HepG2 (cell line): ENCODE data around the gene PCLO. TPM values are rescaled to one million over a fixed set of nuclear protein-coding genes. Genes with fewer than 3 reads are reported as not detected.
A peak's percentile ranks its signal among the peaks of the same experiment; 100 is the strongest.

Experiments
- ATAC-seq: fragments of 200-7000 bp; cut with Tn5 transposase; 3 replicates; pipeline ENCODE4 v1.9.1; 2020; ENCODE audit warnings: mild to moderate bottlenecking, moderate library complexity
- Bru-seq: library from RNA; stranded (reverse); fragments of 400-500 nt; gene quantifications from one replicate; lab custom pipeline; 2021; lab: Mats Ljungman, UMichigan
- BruChase-seq, 2 experiments: library from RNA; stranded (reverse); fragments of 400-500 nt; gene quantifications; one replicate each; lab custom pipeline; 2021; lab: Mats Ljungman, UMichigan
- BruUV-seq: library from RNA; stranded (reverse); fragments of 400-500 nt; replicated peaks from 2 replicates; lab custom pipeline; 2021; lab: Mats Ljungman, UMichigan
- CTCF ChIA-PET: fragments of 300-600 bp; formaldehyde crosslinking; extraction: SDS; loops from one replicate; lab custom pipeline; 2021; ENCODE audit warnings: low total read pairs, inconsistent platforms, low intra/inter-chr PET ratio; lab: Yijun Ruan, JAX
- POLR2A ChIA-PET: fragments of 350-600 bp; sonication (Branson Sonifier 250); formaldehyde crosslinking; loops from one replicate; lab custom pipeline; 2020; ENCODE audit warnings: antibody characterized with exemption, inconsistent platforms; lab: Yijun Ruan, JAX
- DNase-seq: peaks from one replicate; pipeline ENCODE4 v3.0.0-alpha.2; 2015; ENCODE audit warnings: low spot score
- FAIRE-seq: peaks from 3 replicates; lab custom pipeline; 2011; peaks lifted over from hg19 to GRCh38; lab: Jason Lieb, UNC
- H2AFZ ChIP-seq: one replicate; pipeline ENCODE4 v1.6.1; 2011; ENCODE audit warnings: low read length, inconsistent platforms
- H3K27ac ChIP-seq: fragments of 300-600 bp; 3 replicates; pipeline ENCODE4 v1.8.0; 2011; ENCODE audit warnings: mixed run types, mild to moderate bottlenecking, mixed read lengths, low read length, inconsistent platforms; ENCODE audit not compliant: insufficient read depth; ENCODE audit errors: extremely low read length
- H3K27me3 ChIP-seq, 2 experiments: fragments of 200-600 bp in 1 of 2; 2 replicates in 1 of 2; 3 replicates in 1 of 2; pipeline versions ENCODE4 v1.6.0 to v1.8.0; 2011; ENCODE audit warnings: low read length in 2 of 2, mild to moderate bottlenecking in 2 of 2, moderate library complexity in 2 of 2, inconsistent platforms in 1 of 2; ENCODE audit not compliant: insufficient read depth in 2 of 2, control insufficient read depth in 1 of 2
- H3K36me3 ChIP-seq, 2 experiments: fragments of 200-600 bp in 1 of 2; replicated peaks in 1 of 2; 2 replicates in 1 of 2; 3 replicates in 1 of 2; pipeline versions ENCODE4 v1.5.1 to v1.8.0; 2011; ENCODE audit warnings: low read length in 2 of 2, inconsistent platforms in 1 of 2; ENCODE audit not compliant: insufficient read depth in 2 of 2, control insufficient read depth in 1 of 2
- H3K4me1 ChIP-seq: 2 replicates; pipeline ENCODE4 v1.5.1; 2012; ENCODE audit warnings: low read length, inconsistent platforms; ENCODE audit not compliant: insufficient read depth
- H3K4me2 ChIP-seq: 2 replicates; pipeline ENCODE4 v1.6.0; 2011; ENCODE audit warnings: low read depth, low read length, inconsistent platforms
- H3K4me3 ChIP-seq, 3 experiments: fragments of 200-600 bp in 1 of 3; sonication (generic), shearing (Covaris generic) in 1 of 3; replicated peaks in 1 of 3; 2 replicates each; pipeline ENCODE4 v1.5.1; 2011 to 2016; ENCODE audit warnings: low read length in 3 of 3, inconsistent platforms in 2 of 3, low read depth in 2 of 3, mild to moderate bottlenecking in 2 of 3, control low read depth in 1 of 3, mixed read lengths in 1 of 3; ENCODE audit not compliant: insufficient read depth in 1 of 3
- H3K79me2 ChIP-seq: one replicate; pipeline ENCODE4 v1.6.1; 2011; ENCODE audit warnings: low read length, inconsistent platforms; ENCODE audit not compliant: insufficient read depth
- H3K9ac ChIP-seq: 2 replicates; pipeline ENCODE4 v1.6.0; 2011; ENCODE audit warnings: mild to moderate bottlenecking, low read depth, low read length, inconsistent platforms; ENCODE audit not compliant: insufficient read depth
- H3K9me3 ChIP-seq: 2 replicates; pipeline ENCODE4 v1.5.1; 2012; ENCODE audit warnings: mild to moderate bottlenecking, low read length
- H4K20me1 ChIP-seq: 2 replicates; pipeline ENCODE4 v1.6.0; 2011; ENCODE audit warnings: inconsistent platforms, mild to moderate bottlenecking, low read length, moderate library complexity; ENCODE audit not compliant: insufficient read depth
- LCORL ChIP-seq, 2 experiments: fragments of 450-650 bp in 1 of 2; sonication (generic) in 1 of 2; formaldehyde crosslinking in 1 of 2; IDR thresholded peaks; 2 replicates each; pipeline versions ENCODE4 v1.5.0 to v1.6.1; 2017 to 2020; ENCODE audit warnings: antibody characterized with exemption in 1 of 2, missing genetic modification reagents in 1 of 2
- ZFP41 ChIP-seq: sonication (generic); formaldehyde crosslinking; IDR thresholded peaks from 2 replicates; pipeline ENCODE4 v1.4.0; 2020; ENCODE audit warnings: mild to moderate bottlenecking, missing genetic modification reagents, borderline replicate concordance
- ZNF10 ChIP-seq: sonication (generic); formaldehyde crosslinking; IDR thresholded peaks from 2 replicates; pipeline ENCODE4 v1.4.0; 2020; ENCODE audit warnings: mild to moderate bottlenecking, low read depth, missing genetic modification reagents, borderline replicate concordance
- ZNF678 ChIP-seq: sonication (generic); formaldehyde crosslinking; IDR thresholded peaks from 2 replicates; pipeline ENCODE4 v1.4.0; 2020; ENCODE audit warnings: mild to moderate bottlenecking, missing genetic modification reagents
- ZNF790 ChIP-seq: sonication (generic); formaldehyde crosslinking; IDR thresholded peaks from 2 replicates; pipeline ENCODE4 v1.8.0; 2022; ENCODE audit warnings: missing genetic modification reagents, mild to moderate bottlenecking, borderline replicate concordance
- WGBS: methylation state at CpG from one replicate; pipeline ENCODE4 v1.1.6; 2017; ENCODE audit warnings: low lambda C conversion rate; 5-methylcytosine and 5-hydroxymethylcytosine counted together
- in situ Hi-C: cut with HindIII; loops from 2 replicates; pipeline ENCODE4 v1.10.0; 2017; ENCODE audit warnings: low pct_unique_long_range_greater_than_20kb; ENCODE audit not compliant: extremely low pct_ligation_motif_present
- intact Hi-C: fragments of 100-400 bp; cut with micrococcal nuclease; formaldehyde crosslinking; loops from one replicate; pipeline ENCODE4 v1.10.0; 2022; ENCODE audit not compliant: unreplicated experiment
- long read RNA-seq, 2 experiments: library from RNA in 1 of 2; library from polyadenylated mRNA in 1 of 2; stranded (forward) in 1 of 2; unstranded in 1 of 2; transcript quantifications; one replicate each; pipeline ENCODE4 v2.0.0, GENCODE V29; 2019 to 2022
- polyA minus RNA-seq, 3 experiments: library from RNA; depleted of rRNA, polyadenylated mRNA; stranded (reverse); fragments of >200 nt; gene quantifications; 2 replicates each; pipeline ENCODE4 v1.2.3, GENCODE V29; 2011; ENCODE audit warnings: low replicate concordance in 1 of 3
- polyA plus RNA-seq, 8 experiments: library from polyadenylated mRNA; depleted of rRNA in 3 of 8; stranded (reverse) in 7 of 8; unstranded in 1 of 8; fragments of >200 nt; fragmentation: Illumina TruSeq in 4 of 8; extraction: Trizol in 4 of 8; gene quantifications; 2 replicates each; pipeline versions ENCODE4 v1.2.1 to v1.2.3, GENCODE V29; 2011 to 2016; ENCODE audit warnings: low read depth in 4 of 8, missing spikeins in 1 of 8, mixed read lengths in 1 of 8; ENCODE audit not compliant: insufficient read depth in 1 of 8
- total RNA-seq, 5 experiments: library from RNA; depleted of rRNA; stranded (reverse); fragments of >200 nt; fragmentation: Illumina TruSeq; extraction: Trizol; gene quantifications; 2 replicates each; pipeline ENCODE4 v1.2.3, GENCODE V29; 2016; ENCODE audit warnings: low read depth in 1 of 5
- TF ChIP-seq, protein P1 (sequence below): sonication (generic); formaldehyde crosslinking; IDR thresholded peaks from 2 replicates; pipeline ENCODE4 v1.8.1; 2022; ENCODE audit warnings: mild to moderate bottlenecking, missing genetic modification reagents
- TF ChIP-seq, protein P2 (sequence below): sonication (generic); formaldehyde crosslinking; IDR thresholded peaks from 2 replicates; pipeline ENCODE4 v1.8.1; 2023; ENCODE audit warnings: missing genetic modification reagents, mild to moderate bottlenecking, borderline replicate concordance
- TF ChIP-seq, protein P3 (sequence below), 2 experiments: sonication (generic) in 1 of 2; formaldehyde crosslinking in 1 of 2; IDR thresholded peaks; 2 replicates each; pipeline versions ENCODE4 v1.4.0 to v1.6.1; 2018 to 2020; ENCODE audit warnings: missing genetic modification reagents in 2 of 2, borderline replicate concordance in 1 of 2, low read depth in 1 of 2, mild to moderate bottlenecking in 1 of 2, missing biosample characterization in 1 of 2

The PCLO gene, protein sequence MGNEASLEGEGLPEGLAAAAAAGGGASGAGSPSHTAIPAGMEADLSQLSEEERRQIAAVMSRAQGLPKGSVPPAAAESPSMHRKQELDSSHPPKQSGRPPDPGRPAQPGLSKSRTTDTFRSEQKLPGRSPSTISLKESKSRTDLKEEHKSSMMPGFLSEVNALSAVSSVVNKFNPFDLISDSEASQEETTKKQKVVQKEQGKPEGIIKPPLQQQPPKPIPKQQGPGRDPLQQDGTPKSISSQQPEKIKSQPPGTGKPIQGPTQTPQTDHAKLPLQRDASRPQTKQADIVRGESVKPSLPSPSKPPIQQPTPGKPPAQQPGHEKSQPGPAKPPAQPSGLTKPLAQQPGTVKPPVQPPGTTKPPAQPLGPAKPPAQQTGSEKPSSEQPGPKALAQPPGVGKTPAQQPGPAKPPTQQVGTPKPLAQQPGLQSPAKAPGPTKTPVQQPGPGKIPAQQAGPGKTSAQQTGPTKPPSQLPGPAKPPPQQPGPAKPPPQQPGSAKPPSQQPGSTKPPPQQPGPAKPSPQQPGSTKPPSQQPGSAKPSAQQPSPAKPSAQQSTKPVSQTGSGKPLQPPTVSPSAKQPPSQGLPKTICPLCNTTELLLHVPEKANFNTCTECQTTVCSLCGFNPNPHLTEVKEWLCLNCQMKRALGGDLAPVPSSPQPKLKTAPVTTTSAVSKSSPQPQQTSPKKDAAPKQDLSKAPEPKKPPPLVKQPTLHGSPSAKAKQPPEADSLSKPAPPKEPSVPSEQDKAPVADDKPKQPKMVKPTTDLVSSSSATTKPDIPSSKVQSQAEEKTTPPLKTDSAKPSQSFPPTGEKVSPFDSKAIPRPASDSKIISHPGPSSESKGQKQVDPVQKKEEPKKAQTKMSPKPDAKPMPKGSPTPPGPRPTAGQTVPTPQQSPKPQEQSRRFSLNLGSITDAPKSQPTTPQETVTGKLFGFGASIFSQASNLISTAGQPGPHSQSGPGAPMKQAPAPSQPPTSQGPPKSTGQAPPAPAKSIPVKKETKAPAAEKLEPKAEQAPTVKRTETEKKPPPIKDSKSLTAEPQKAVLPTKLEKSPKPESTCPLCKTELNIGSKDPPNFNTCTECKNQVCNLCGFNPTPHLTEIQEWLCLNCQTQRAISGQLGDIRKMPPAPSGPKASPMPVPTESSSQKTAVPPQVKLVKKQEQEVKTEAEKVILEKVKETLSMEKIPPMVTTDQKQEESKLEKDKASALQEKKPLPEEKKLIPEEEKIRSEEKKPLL (N-terminal part only)
- total RNA-seq (2016; rRNA removed; fragmentation: Illumina TruSeq; extraction: Trizol) (0.06 and 0.29 TPM in 2 replicates), polyA plus RNA-seq (2011; rRNA removed) (0.07 and 0.10 TPM in 2 replicates), polyA minus RNA-seq (2011; rRNA and poly(A)+ RNA removed; ENCODE audit: low replicate concordance) (0.16 TPM in 1 of 2 replicates, not detected in the other), Bru-seq, nascent RNA (percentile 14 among the genes with signal in this experiment), BruChase-seq, experiment 1, labeled RNA remaining after a 6-hour chase (percentile 14 among the genes with signal in this experiment), BruChase-seq, experiment 2, labeled RNA remaining after a 2-hour chase (percentile 17 among the genes with signal in this experiment)
- under 0.01 and 0.09 TPM in 2 replicates for total RNA-seq (2016; cell fraction: cytosol; rRNA removed; fragmentation: Illumina TruSeq; extraction: Trizol; ENCODE audit: low read depth)
- 0.11 and 0.21 TPM in 2 replicates for total RNA-seq (2016; cell fraction: insoluble cytoplasmic fraction; rRNA removed; fragmentation: Illumina TruSeq; extraction: Trizol)
- total RNA-seq (2016; cell fraction: membrane; rRNA removed; fragmentation: Illumina TruSeq; extraction: Trizol): 0.03 TPM in 2 replicates
- 0.25 and 0.50 TPM in 2 replicates for total RNA-seq (2016; cell fraction: nucleus; rRNA removed; fragmentation: Illumina TruSeq; extraction: Trizol)
- 0.01 and 0.04 TPM in 2 replicates for polyA plus RNA-seq (2011; cell fraction: cytosol; rRNA removed)
- 0.09 and 0.24 TPM in 2 replicates for polyA plus RNA-seq (2011; cell fraction: nucleus; rRNA removed)
- 0.08 and 0.16 TPM in 2 replicates for polyA plus RNA-seq (2012)
- polyA plus RNA-seq (2016; cell fraction: cytosol; fragmentation: Illumina TruSeq; extraction: Trizol; ENCODE audit: low read depth): 0.01 TPM in 1 of 2 replicates, not detected in the other
- polyA plus RNA-seq (2016; cell fraction: insoluble cytoplasmic fraction; fragmentation: Illumina TruSeq; extraction: Trizol; ENCODE audit: low read depth): 0.16 and 1.0 TPM in 2 replicates
- polyA plus RNA-seq (2016; cell fraction: membrane; fragmentation: Illumina TruSeq; extraction: Trizol; ENCODE audit: low read depth): 0.01 and 0.17 TPM in 2 replicates
- 0.25 and 0.26 TPM in 2 replicates for polyA plus RNA-seq (2016; cell fraction: nucleus; fragmentation: Illumina TruSeq; extraction: Trizol; ENCODE audit: insufficient read depth, low read depth)
- polyA minus RNA-seq (2011; cell fraction: cytosol; rRNA and poly(A)+ RNA removed): not detected in 2 replicates
- polyA minus RNA-seq (2011; cell fraction: nucleus; rRNA and poly(A)+ RNA removed): 0.25 and 0.39 TPM in 2 replicates
- long read RNA-seq, experiment 1: 0 reads
- long read RNA-seq, experiment 2: 0 reads

DNA sequence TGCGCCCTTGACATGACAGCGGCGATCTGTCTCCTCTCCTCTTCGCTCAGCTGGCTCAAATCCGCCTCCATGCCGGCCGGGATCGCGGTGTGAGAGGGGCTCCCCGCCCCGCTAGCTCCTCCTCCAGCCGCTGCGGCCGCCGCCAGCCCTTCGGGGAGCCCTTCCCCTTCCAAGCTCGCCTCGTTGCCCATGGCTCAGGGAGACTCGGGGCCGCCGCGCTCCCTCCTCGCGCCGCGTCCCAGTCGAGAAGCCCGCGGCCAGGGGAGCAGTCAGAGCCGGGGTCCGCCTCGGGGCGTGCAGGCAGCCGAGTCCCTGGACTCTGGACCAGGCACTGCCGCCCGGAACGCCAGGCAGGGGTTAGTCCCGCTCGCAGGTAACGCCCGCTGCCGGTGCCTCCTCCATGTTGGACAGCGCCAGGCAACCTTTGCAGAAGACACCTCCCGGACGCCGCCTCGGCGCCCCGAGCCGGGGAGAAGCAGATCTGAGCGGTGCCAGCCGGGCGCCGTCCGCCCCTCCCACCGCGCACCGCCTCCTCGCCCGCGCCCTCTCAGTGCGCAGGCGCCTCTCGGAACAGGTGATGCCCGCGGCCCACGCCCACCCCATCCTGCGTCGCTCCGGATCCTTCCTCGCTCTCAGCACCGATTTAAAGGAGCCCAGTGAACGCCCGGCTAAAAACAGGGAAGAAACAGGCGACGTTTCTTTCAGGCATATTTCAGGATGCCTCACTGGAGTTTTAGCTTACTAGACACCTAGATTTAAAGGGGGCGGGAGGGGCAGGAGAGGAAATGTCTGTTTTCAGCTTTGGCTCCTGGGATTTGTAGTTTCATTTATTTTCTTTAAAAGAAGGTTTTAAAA lies at the start of gene PCLO:
Gene PCLO (minus strand): TSS at position 483 of the 855 bp plus-strand sequence. CDS start 292 bp downstream, at position 191.
- no peaks in the 10 kb centered on the region for H3K79me2 ChIP-seq
- in situ Hi-C loops: no loop called here
- ChIA-PET POLR2A (no interaction called here), CTCF (no interaction called here)
- WGBS: 0% methylated on average over 10 of the region's 77 CpGs
- H3K36me3 ChIP-seq: no peaks in the 10 kb centered on the region
- no peaks in the 10 kb centered on the region for H3K9me3 ChIP-seq
- no peak within 1 kb of the TSS for H3K9ac ChIP-seq
- FAIRE-seq (no peak), DNase-seq (peak; percentile 53), ATAC-seq (peak; percentile 96)
- H2AFZ ChIP-seq: no peak within 1 kb of the TSS
- H3K27me3 ChIP-seq: no peaks in the 10 kb centered on the region
- H3K4me2 ChIP-seq: peak within 1 kb of the TSS; percentile 75
- H3K4me3 ChIP-seq: peak within 1 kb of the TSS; percentile 37 to 71 (median 56)
- H3K4me1 ChIP-seq: peaks cover 14% of the 10 kb centered on the region
- intact Hi-C loops: no loop called here
- no TSS peak for BruUV-seq
- no peaks in the 10 kb centered on the region for H4K20me1 ChIP-seq
- no peak within 1 kb of the TSS for H3K27ac ChIP-seq
- no peak; the same call in 1 of the 2 replicates for TF ChIP-seq ZFP41 (CRISPR knock-in tag)
- no peak for TF ChIP-seq LCORL (IDR thresholded peaks at IDR 0.05)
- peak; percentile 59; the same call in 1 of the 2 replicates for TF ChIP-seq LCORL (CRISPR knock-in tag; IDR thresholded peaks at IDR 0.05)
- TF ChIP-seq ZNF678 (CRISPR knock-in tag): no peak
- TF ChIP-seq, protein P1, sequence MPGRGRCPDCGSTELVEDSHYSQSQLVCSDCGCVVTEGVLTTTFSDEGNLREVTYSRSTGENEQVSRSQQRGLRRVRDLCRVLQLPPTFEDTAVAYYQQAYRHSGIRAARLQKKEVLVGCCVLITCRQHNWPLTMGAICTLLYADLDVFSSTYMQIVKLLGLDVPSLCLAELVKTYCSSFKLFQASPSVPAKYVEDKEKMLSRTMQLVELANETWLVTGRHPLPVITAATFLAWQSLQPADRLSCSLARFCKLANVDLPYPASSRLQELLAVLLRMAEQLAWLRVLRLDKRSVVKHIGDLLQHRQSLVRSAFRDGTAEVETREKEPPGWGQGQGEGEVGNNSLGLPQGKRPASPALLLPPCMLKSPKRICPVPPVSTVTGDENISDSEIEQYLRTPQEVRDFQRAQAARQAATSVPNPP (CRISPR knock-in tag): no peak
- TF ChIP-seq, protein P2, sequence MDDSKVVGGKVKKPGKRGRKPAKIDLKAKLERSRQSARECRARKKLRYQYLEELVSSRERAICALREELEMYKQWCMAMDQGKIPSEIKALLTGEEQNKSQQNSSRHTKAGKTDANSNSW (CRISPR knock-in tag): peak; percentile 25; the same call in 1 of the 2 replicates
- TF ChIP-seq, protein P3, sequence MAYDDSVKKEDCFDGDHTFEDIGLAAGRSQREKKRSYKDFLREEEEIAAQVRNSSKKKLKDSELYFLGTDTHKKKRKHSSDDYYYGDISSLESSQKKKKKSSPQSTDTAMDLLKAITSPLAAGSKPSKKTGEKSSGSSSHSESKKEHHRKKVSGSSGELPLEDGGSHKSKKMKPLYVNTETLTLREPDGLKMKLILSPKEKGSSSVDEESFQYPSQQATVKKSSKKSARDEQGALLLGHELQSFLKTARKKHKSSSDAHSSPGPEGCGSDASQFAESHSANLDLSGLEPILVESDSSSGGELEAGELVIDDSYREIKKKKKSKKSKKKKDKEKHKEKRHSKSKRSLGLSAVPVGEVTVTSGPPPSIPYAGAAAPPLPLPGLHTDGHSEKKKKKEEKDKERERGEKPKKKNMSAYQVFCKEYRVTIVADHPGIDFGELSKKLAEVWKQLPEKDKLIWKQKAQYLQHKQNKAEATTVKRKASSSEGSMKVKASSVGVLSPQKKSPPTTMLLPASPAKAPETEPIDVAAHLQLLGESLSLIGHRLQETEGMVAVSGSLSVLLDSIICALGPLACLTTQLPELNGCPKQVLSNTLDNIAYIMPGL (CRISPR knock-in tag; IDR thresholded peaks at IDR 0.05; ENCODE audit: borderline replicate concordance in 1 of 2, low read depth in 1 of 2): peak in 1 of 2 experiments; percentile 32; a peak in 1 of 4 replicates
- no peak for TF ChIP-seq ZNF10 (CRISPR knock-in tag)
- peak; percentile 77; the same call in 1 of the 2 replicates for TF ChIP-seq ZNF790
